GM12892 (cell line): ENCODE results near the gene RECK.

Experiments
- POLR2A ChIP-seq: IDR thresholded peaks from 2 replicates; pipeline ENCODE4 v1.6.1; 2011; ENCODE audit warnings: low read depth, low read length, control low read depth
- POLR2AphosphoS5 ChIP-seq: IDR thresholded peaks from 2 replicates; pipeline ENCODE4 v1.6.1; 2011; ENCODE audit warnings: low read depth, low read length, control low read depth

DNA sequence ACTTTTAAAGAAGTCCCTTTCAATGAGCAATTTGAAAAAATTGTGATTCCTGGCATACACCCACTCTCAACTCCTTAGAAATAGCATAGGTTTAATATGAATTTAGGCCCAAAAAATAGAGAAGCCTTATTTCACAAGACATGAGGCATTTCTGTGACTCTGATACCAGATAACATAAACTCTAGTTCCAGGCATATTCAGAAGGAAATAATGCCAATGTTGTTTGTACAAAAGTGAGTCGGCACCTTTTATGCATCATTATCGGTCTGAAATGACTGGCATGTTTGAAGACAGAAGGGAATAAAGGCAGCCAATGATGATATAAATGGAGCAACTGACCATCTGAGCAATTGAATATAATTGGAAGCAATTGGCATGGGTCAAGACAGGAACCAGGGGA is 19.4 kb upstream of the RECK start:
- TF ChIP-seq POLR2AphosphoS5 = no peak
- TF ChIP-seq POLR2A = no peak
